ENCODE measurements around the gene NLN. TPM values are rescaled to one million over a fixed set of nuclear protein-coding genes. Genes with fewer than 3 reads are reported as not detected.
A peak's percentile ranks its signal among the peaks of the same experiment; 100 is the strongest.
"Not testable (repeated sequence)": the region's sequence is repeated elsewhere in the genome, so short reads cannot be mapped to it uniquely, and the experiment has no call there.

Gene NLN
- total RNA-seq, 4 donors from 2014 or later, result 20.4 to 29.9 (median 27.9) TPM

DNA sequence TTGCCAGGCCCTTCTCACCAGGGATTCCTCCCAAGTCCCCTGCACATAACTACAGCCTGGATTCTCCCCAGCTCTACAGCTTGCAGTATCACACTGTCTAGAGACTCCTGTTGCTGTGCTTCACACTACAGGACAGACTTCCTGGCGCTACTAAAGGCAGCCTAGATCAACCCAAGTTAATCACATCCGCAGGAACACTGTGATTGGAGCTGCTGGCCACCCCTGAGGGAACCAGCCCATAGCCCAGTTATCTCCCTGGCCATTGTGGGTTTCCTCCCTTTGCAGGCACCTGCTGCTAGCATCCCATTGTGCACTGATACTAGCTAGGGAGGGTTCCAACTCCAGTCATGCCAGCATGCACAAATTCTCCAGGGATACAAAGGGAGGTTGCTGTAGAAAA, 53.5 kb downstream of the NLN start:
- H3K4me1 ChIP-seq, result peaks cover 7 to 20% of the 10 kb centered on the region in 2 donors
- no peak for TF ChIP-seq POLR2A (IDR thresholded peaks at IDR 0.05)
- TF ChIP-seq, protein P1, sequence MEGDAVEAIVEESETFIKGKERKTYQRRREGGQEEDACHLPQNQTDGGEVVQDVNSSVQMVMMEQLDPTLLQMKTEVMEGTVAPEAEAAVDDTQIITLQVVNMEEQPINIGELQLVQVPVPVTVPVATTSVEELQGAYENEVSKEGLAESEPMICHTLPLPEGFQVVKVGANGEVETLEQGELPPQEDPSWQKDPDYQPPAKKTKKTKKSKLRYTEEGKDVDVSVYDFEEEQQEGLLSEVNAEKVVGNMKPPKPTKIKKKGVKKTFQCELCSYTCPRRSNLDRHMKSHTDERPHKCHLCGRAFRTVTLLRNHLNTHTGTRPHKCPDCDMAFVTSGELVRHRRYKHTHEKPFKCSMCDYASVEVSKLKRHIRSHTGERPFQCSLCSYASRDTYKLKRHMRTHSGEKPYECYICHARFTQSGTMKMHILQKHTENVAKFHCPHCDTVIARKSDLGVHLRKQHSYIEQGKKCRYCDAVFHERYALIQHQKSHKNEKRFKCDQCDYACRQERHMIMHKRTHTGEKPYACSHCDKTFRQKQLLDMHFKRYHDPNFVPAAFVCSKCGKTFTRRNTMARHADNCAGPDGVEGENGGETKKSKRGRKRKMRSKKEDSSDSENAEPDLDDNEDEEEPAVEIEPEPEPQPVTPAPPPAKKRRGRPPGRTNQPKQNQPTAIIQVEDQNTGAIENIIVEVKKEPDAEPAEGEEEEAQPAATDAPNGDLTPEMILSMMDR (IDR thresholded peaks at IDR 0.05 in 4 of 5, conservative IDR thresholded peaks at IDR 0.05 in 1 of 5), result no peak
- DNase-seq (no peak), ATAC-seq (no peak)
- intact Hi-C loops (cut with DNase I; ENCODE audit: low total_unique reads) (no loop called here), in situ Hi-C loops (cut with MboI; ENCODE audit: low sequenced_read_pairs in 4 of 4) (no loop called here)
- no peaks in the 10 kb centered on the region for H3K9me3 ChIP-seq
- no peak overlapping the region for H3K27ac ChIP-seq
- no peak overlapping the region for H3K4me3 ChIP-seq
- H3K27me3 ChIP-seq, result no peaks in the 10 kb centered on the region
- peaks cover 0 to 3% of the 10 kb centered on the region in 2 donors for H3K36me3 ChIP-seq

DNA sequence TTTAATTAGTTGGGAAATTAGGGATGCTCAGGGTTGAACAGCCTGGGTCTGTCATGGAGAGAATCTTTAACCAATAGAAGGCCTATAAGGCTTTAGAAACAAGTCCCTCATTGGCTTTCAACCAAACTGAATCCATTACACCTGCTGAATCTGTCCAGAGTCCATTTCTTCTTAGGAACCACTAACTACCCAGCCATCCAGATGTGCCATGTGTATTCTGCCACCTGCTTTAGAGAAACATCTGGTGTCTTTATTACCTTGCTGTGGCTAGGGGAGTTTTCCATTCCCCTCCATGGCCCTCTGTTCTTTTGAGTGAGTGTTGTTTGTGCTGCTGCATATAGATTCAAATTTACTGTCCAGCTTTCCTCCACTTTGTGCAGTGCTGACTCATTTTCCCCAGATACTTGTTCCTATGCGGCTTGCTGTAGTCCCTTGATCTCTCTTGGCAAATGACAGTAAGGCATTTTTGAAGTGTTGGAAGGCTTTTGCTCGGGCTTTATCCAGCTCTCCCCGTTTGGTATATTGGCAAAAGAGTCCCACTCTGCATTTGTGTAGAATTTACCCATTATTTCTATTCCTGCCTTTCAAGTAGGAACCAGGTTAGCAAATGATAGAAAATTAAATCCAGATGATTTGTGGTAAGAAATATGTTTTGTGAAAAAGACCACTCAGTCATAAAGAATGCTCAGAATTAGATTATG, 54.6 kb downstream of the NLN start:
- TF ChIP-seq POLR2A (IDR thresholded peaks at IDR 0.05), result no peak
- TF ChIP-seq, protein P1 (IDR thresholded peaks at IDR 0.05 in 4 of 5, conservative IDR thresholded peaks at IDR 0.05 in 1 of 5), result no peak
- Histone ChIP-seq H3K4me3 (no peak overlapping the region), H3K27me3 (no peaks in the 10 kb centered on the region), H3K36me3 (peaks cover 0 to 13% of the 10 kb centered on the region in 2 donors), H3K27ac (no peak overlapping the region), H3K9me3 (no peaks in the 10 kb centered on the region), H3K4me1 (peaks cover 7 to 20% of the 10 kb centered on the region in 2 donors)
- no peak for DNase-seq
- ATAC-seq, result no peak
- in situ Hi-C loops (cut with MboI; ENCODE audit: low sequenced_read_pairs in 4 of 4), result no loop called here
- intact Hi-C loops (cut with DNase I; ENCODE audit: low total_unique reads), result no loop called here

DNA sequence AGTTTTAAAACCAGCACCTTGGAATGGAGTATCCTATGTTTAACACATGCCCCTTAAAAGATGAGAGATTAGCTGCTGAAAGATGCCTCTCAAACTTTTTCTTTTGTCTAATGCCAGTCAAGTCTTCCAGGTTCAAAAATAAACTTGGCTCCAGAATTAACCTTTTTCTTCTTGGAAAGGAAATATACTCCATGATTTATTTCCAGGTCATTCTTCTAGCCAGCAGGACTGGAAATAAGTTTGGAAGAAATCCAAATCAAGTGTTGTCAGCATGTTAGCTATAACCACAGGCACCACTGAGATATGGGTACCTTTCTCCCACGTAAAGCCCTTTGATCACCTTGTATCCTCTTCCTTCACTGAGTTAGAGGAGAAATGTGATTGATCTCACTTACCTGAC, 56.1 kb downstream of the NLN start:
- peaks cover 0 to 18% of the 10 kb centered on the region in 2 donors for H3K36me3 ChIP-seq
- intact Hi-C loops (cut with DNase I; ENCODE audit: low total_unique reads) (no loop called here), in situ Hi-C loops (cut with MboI; ENCODE audit: low sequenced_read_pairs in 4 of 4) (no loop called here)
- TF ChIP-seq, protein P1 (IDR thresholded peaks at IDR 0.05 in 4 of 5, conservative IDR thresholded peaks at IDR 0.05 in 1 of 5), result no peak
- TF ChIP-seq POLR2A (IDR thresholded peaks at IDR 0.05), result no peak
- H3K4me1 ChIP-seq, result peaks cover 7 to 20% of the 10 kb centered on the region in 2 donors
- ATAC-seq (no peak), DNase-seq (no peak)
- no peaks in the 10 kb centered on the region for H3K27me3 ChIP-seq
- H3K27ac ChIP-seq, result peak overlapping the region in 1 of 4 donors; percentile 20
- no peak overlapping the region for H3K4me3 ChIP-seq
- H3K9me3 ChIP-seq, result no peaks in the 10 kb centered on the region

DNA sequence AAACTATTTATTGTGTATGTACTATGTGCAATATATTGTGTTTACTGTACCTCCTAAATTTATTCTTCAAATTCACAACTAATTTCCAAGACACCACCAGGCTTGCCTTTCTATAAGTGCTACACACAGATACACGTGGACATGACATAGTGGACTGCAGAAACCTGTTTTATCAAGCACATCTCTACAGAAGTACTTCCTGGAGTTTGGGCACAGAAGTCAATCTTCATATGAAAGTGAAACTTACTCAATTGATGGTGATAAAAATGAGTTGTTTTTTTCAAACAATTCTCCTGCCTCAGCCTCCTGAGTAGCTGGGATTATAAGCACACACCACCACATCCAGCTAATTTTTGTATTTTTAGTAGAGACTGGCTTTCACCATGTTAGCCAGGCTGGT, 57.6 kb downstream of the NLN start:
- in situ Hi-C loops (cut with MboI; ENCODE audit: low sequenced_read_pairs in 4 of 4) (no loop called here), intact Hi-C loops (cut with DNase I; ENCODE audit: low total_unique reads) (no loop called here)
- DNase-seq (no peak), ATAC-seq (no peak)
- TF ChIP-seq, protein P1 (IDR thresholded peaks at IDR 0.05 in 4 of 5, conservative IDR thresholded peaks at IDR 0.05 in 1 of 5), result no peak
- TF ChIP-seq POLR2A (IDR thresholded peaks at IDR 0.05), result no peak
- Histone ChIP-seq H3K36me3 (peaks cover 0 to 18% of the 10 kb centered on the region in 2 donors), H3K9me3 (no peaks in the 10 kb centered on the region), H3K27ac (no peak overlapping the region), H3K27me3 (no peaks in the 10 kb centered on the region), H3K4me3 (no peak overlapping the region), H3K4me1 (peaks cover 7 to 20% of the 10 kb centered on the region in 2 donors)

DNA sequence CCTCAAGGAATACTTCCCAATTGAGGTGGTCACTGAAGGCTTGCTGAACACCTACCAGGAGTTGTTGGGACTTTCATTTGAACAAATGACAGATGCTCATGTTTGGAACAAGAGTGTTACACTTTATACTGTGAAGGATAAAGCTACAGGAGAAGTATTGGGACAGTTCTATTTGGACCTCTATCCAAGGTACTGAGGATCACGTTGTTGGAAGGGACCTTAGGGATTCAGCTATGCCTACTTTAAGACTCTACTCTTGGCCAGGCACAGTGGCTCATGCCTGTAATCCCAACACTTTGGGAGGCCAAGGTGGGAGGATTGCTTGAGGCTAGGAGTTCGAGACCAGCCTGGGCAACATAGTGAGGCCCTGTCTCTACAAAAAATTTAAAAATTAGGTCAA, 66.3 kb downstream of the NLN start:
- ATAC-seq; in situ Hi-C loops (cut with MboI; ENCODE audit: low sequenced_read_pairs in 4 of 4); DNase-seq; H3K9me3 ChIP-seq; intact Hi-C loops (cut with DNase I; ENCODE audit: low total_unique reads); H3K4me1 ChIP-seq; H3K27ac ChIP-seq; H3K27me3 ChIP-seq; H3K4me3 ChIP-seq: not testable (repeated sequence)
- H3K36me3 ChIP-seq, result peaks cover 0 to 41% of the 10 kb centered on the region in 2 donors

Measured in gastrocnemius medialis (tissue), 4 donors.